GM12892 (cell line): Measurements from ENCODE around the gene REC114.

Experiments used
- POLR2A ChIP-seq: IDR thresholded peaks from 2 replicates; pipeline ENCODE4 v1.6.1; 2011; ENCODE audit warnings: low read depth, low read length, control low read depth
- POLR2AphosphoS5 ChIP-seq: IDR thresholded peaks from 2 replicates; pipeline ENCODE4 v1.6.1; 2011; ENCODE audit warnings: low read depth, low read length, control low read depth

- TF ChIP-seq POLR2A (no peak), POLR2AphosphoS5 (no peak)
These were observed 95.7 kb downstream of the REC114 start for GRCh38 chr15:73538563-73539211.
